Neural cell (in vitro differentiated cells): Measurements from ENCODE around the gene ARHGEF2.

Source experiments
- CTCF ChIP-seq: fragments of 450-650 bp; IDR thresholded peaks from 2 replicates; pipeline ENCODE4 v1.5.1; 2014; ENCODE audit warnings: antibody characterized with exemption, mild to moderate bottlenecking, moderate library complexity; ENCODE audit not compliant: poor library complexity, severe bottlenecking
- EZH2 ChIP-seq: fragments of 200-600, 300-800 bp; shearing (Covaris generic), sonication (generic); IDR thresholded peaks from 2 replicates; pipeline ENCODE4 v1.6.1; 2014; ENCODE audit warnings: antibody characterized with exemption, low read length, borderline replicate concordance, mild to moderate bottlenecking; ENCODE audit not compliant: insufficient read depth, poor library complexity, severe bottlenecking

DNA sequence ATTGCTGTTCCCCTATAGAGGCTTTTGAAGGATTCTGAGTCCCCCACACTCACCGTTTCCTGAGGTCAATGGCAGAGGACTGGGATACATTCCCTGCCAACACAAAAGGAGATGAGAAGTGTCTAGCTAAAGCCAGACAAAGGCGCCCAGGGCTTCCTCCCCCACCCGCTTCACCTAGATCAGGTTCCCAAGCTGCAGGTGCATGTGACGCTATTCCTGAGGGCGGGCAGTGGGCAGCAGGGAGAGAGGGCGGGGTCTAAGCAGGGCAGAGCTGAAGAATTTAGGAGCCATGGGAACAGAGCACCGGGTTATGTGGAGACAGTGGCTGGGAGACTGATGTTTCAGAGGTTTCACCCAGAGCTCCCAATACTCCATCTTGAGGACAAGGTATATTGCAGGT lies 6.0 kb upstream of the ARHGEF2 start:
- TF ChIP-seq EZH2 (no peak), CTCF (no peak)
